GM18511 (cell line): ENCODE results near the gene CRMP1.
"Not testable (repeated sequence)": the region's sequence is repeated elsewhere in the genome, so short reads cannot be mapped to it uniquely, and the experiment has no call there.

Experiments used
- ATAC-seq: cut with Tn5 transposase; IDR thresholded peaks from one replicate; pipeline ENCODE4 v1.9.1; 2021; ENCODE audit warnings: mild to moderate bottlenecking, moderate library complexity; ENCODE audit not compliant: unreplicated experiment

Gene CRMP1

GRCh38 chr4:5863461-5864113 is 29.3 kb downstream of the CRMP1 start:
- no peak for ATAC-seq

- no peak for ATAC-seq
Measured at GRCh38 chr4:5858020-5858769, 34.7 kb downstream of the CRMP1 start.

GRCh38 chr4:5857199-5857598 is 35.7 kb downstream of the CRMP1 start:
- no peak for ATAC-seq

- not testable (repeated sequence) for ATAC-seq
Measured at GRCh38 chr4:5856362-5856761, 36.5 kb downstream of the CRMP1 start.

GRCh38 chr4:5854929-5855328 is 38.0 kb downstream of the CRMP1 start:
- ATAC-seq: no peak

- no peak for ATAC-seq
Measured at GRCh38 chr4:5852523-5853202, 40.2 kb downstream of the CRMP1 start.

- no peak for ATAC-seq
Measured at GRCh38 chr4:5851637-5852301, 41.1 kb downstream of the CRMP1 start.

- no peak for ATAC-seq
Measured at GRCh38 chr4:5845035-5845905, 47.6 kb downstream of the CRMP1 start.

GRCh38 chr4:5843573-5844530 is 49.0 kb downstream of the CRMP1 start:
- ATAC-seq: no peak

- ATAC-seq: no peak
Measured at GRCh38 chr4:5842456-5842855, 50.4 kb downstream of the CRMP1 start.

GRCh38 chr4:5839751-5840674 is 52.9 kb downstream of the CRMP1 start:
- ATAC-seq: no peak

- no peak for ATAC-seq
Measured at GRCh38 chr4:5839332-5839731, 53.6 kb downstream of the CRMP1 start.

- not testable (repeated sequence) for ATAC-seq
Measured at GRCh38 chr4:5837483-5837882, 55.4 kb downstream of the CRMP1 start.

GRCh38 chr4:5836943-5837342 is 55.9 kb downstream of the CRMP1 start:
- ATAC-seq: no peak

GRCh38 chr4:5828005-5828391 is 64.9 kb downstream of the CRMP1 start:
- no peak for ATAC-seq

- ATAC-seq: no peak
Measured at GRCh38 chr4:5827108-5828004, 65.5 kb downstream of the CRMP1 start.

- ATAC-seq: no peak
Measured at GRCh38 chr4:5826437-5827107, 66.3 kb downstream of the CRMP1 start.
